HepG2 (cell line): ENCODE data around the gene KIAA1217. TPM values are rescaled to one million over a fixed set of nuclear protein-coding genes. Genes with fewer than 3 reads are reported as not detected.

Source experiments
- NFIC ChIP-seq: IDR thresholded peaks from 2 replicates; pipeline ENCODE4 v1.6.1; 2012; ENCODE audit warnings: mild to moderate bottlenecking, low read length, inconsistent platforms
- RERE ChIP-seq: IDR thresholded peaks from 2 replicates; pipeline ENCODE4 v1.6.1; 2016; ENCODE audit warnings: low read depth, missing genetic modification reagents, missing compliant biosample characterization
- ZNF713 ChIP-seq: sonication (generic); formaldehyde crosslinking; IDR thresholded peaks from 2 replicates; pipeline ENCODE4 v1.4.0; 2020; ENCODE audit warnings: mild to moderate bottlenecking, missing genetic modification reagents
- microRNA counts: library from miRNA; unstranded; fragments of <30 nt; microRNA quantifications from one replicate; lab custom pipeline; 2015
- microRNA-seq: library from miRNA; unstranded; fragments of <30 nt; microRNA quantifications from one replicate; pipeline ENCODE4, GENCODE V29; 2020
- polyA plus RNA-seq, 8 experiments: library from polyadenylated mRNA; depleted of rRNA in 3 of 8; stranded (reverse) in 7 of 8; unstranded in 1 of 8; fragments of >200 nt; fragmentation: Illumina TruSeq in 4 of 8; extraction: Trizol in 4 of 8; gene quantifications; 2 replicates each; pipeline versions ENCODE4 v1.2.1 to v1.2.3, GENCODE V29; 2011 to 2016; ENCODE audit warnings: low read depth in 4 of 8, missing spikeins in 1 of 8, mixed read lengths in 1 of 8; ENCODE audit not compliant: insufficient read depth in 1 of 8
- small RNA-seq, 3 experiments: library from RNA; depleted of rRNA; stranded (forward); fragments of <200 nt; gene quantifications; one replicate each; pipeline ENCODE3, GENCODE V24; 2012; ENCODE audit warnings: low read depth in 2 of 3, low replicate concordance in 1 of 3; ENCODE audit not compliant: insufficient read length in 3 of 3, insufficient read depth in 2 of 3
- total RNA-seq, 5 experiments: library from RNA; depleted of rRNA; stranded (reverse); fragments of >200 nt; fragmentation: Illumina TruSeq; extraction: Trizol; gene quantifications; 2 replicates each; pipeline ENCODE4 v1.2.3, GENCODE V29; 2016; ENCODE audit warnings: low read depth in 1 of 5
- TF ChIP-seq, protein P1 (sequence below), 2 experiments: sonication (generic) in 1 of 2; formaldehyde crosslinking in 1 of 2; IDR thresholded peaks; 2 replicates each; pipeline versions ENCODE4 v1.4.0 to v1.6.1; 2018 to 2020; ENCODE audit warnings: missing genetic modification reagents in 2 of 2, borderline replicate concordance in 1 of 2, low read depth in 1 of 2, mild to moderate bottlenecking in 1 of 2, missing biosample characterization in 1 of 2

KIAA1217 gene
- total and polyA plus RNA-seq, 2 of the 13 experiments (the other 11 are each of a cell fraction or from before 2014, with no cell fraction given): 4.6 to 10.9 TPM

DNA sequence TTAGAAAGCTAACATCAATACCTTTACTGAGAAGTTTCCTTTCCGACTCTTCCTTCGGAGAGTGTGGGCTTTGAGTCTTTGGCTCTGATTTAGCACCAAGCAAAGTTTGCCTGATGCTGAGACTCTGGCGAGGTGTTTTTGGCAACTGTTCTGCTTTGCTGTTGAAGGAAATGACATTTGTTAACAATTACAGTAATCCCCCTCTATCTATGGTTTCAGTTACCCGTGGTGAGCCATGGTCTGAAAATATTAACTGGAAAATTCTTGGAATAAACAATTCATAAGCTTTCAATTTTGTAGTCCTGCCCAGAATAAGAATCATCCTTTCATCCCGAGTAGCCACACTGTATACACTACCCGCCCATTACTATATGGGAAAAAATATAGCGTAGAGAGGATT lies 388.5 kb downstream of the KIAA1217 start (continued):
- no peak for TF ChIP-seq RERE (CRISPR knock-in tag)
- TF ChIP-seq NFIC: no peak
- TF ChIP-seq, protein P1, sequence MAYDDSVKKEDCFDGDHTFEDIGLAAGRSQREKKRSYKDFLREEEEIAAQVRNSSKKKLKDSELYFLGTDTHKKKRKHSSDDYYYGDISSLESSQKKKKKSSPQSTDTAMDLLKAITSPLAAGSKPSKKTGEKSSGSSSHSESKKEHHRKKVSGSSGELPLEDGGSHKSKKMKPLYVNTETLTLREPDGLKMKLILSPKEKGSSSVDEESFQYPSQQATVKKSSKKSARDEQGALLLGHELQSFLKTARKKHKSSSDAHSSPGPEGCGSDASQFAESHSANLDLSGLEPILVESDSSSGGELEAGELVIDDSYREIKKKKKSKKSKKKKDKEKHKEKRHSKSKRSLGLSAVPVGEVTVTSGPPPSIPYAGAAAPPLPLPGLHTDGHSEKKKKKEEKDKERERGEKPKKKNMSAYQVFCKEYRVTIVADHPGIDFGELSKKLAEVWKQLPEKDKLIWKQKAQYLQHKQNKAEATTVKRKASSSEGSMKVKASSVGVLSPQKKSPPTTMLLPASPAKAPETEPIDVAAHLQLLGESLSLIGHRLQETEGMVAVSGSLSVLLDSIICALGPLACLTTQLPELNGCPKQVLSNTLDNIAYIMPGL (CRISPR knock-in tag; IDR thresholded peaks at IDR 0.05; ENCODE audit: borderline replicate concordance in 1 of 2, low read depth in 1 of 2): no peak
- TF ChIP-seq ZNF713 (CRISPR knock-in tag): no peak

MicroRNA genes within 50 kb of the gene (microRNA counts, 767-probe panel; counts per million panel counts)
- microRNA hsa-miR-603 (lab: Ali Mortazavi, UCI): not detected

Small RNAs within 50 kb of the gene (microRNA-seq; reads per million reads assigned to microRNA genes)
- gene MIR603: not detected

Small RNAs within 50 kb of the gene (small RNA-seq; reads per million reads assigned to genes)
- 0 reads per million in 3 experiments for gene AC063961.1
- gene MIR603: 0 reads per million in 3 experiments
